SK-N-DZ (cell line): ENCODE measurements around the gene TAOK1.

ENCODE experiments used
- DNase-seq: peaks from one replicate; pipeline ENCODE4 v3.0.0-alpha.2; 2015; ENCODE audit warnings: low spot score

The TAOK1 gene

GRCh38 chr17:29582254-29582765, 192.1 kb downstream of the TAOK1 start:
- DNase-seq, result no peak

- no peak for DNase-seq
Measured at GRCh38 chr17:29582772-29583171, 192.6 kb downstream of the TAOK1 start.

GRCh38 chr17:29583324-29584248, 193.4 kb downstream of the TAOK1 start:
- no peak for DNase-seq

GRCh38 chr17:29584452-29585079, 194.4 kb downstream of the TAOK1 start:
- no peak for DNase-seq

DNA sequence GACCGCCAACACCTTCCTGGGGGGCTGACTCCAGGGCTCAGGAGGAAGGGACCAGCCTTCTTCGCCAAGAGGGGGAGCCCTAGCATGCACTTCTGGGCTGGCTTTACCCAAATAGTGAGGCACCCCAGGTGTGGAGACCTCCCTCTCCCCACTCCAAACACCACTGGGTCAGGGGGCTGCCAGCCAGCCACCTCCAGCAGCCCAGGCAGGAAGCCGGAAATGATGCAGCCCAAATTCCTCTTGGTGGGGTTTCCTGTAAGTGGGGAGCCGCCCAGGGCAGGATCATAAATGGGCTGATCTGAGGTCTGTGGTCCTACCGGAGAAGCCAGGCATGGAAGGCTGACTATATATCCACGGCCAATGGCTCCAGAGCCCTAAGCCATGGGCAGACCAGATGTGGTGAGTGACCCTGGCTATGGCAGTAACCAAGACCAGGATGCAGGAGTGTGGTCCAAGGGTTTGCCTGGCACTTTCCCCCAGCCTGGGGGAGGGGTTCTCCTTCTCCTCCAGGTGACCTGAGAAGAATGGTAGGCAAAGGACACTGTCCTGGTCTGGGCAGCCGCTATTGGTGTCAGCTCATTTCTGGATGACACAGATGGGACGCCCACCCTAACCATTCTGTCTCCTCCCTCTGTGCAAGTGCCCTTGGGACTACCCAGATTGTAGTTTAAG, 195.1 kb downstream of the TAOK1 start:
- DNase-seq, result no peak

- no peak for DNase-seq
Measured at GRCh38 chr17:29586676-29587469, 196.7 kb downstream of the TAOK1 start.

GRCh38 chr17:29587591-29587990, 197.4 kb downstream of the TAOK1 start:
- DNase-seq, result no peak

DNA sequence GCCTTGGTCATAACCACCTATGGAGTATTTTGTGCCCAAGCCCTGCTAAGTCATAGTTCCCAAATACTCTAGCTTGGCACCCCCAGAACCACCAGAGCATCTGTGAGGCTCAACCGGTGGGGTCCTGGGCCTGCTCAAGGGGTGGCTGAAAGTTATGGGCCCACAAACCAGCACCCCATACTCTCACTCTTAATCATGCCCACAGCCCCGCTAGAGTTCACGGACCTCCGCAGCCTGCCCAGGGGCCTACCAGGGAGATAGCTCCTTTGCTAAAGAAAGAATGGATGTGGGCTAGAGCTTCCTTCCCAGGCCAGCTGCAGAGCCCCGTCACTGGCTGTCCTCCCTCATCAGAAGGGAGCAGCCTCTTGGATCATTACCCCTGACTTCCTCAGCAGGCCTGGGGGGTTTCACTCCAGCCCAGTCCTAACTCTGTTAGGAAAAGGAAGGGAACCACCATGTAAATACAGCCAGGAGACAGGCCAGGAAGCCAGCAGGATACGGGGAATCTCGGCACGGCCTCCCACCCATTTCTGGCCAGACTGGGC, 197.9 kb downstream of the TAOK1 start:
- DNase-seq, result no peak

GRCh38 chr17:29588562-29589411, 198.6 kb downstream of the TAOK1 start:
- DNase-seq, result no peak

DNA sequence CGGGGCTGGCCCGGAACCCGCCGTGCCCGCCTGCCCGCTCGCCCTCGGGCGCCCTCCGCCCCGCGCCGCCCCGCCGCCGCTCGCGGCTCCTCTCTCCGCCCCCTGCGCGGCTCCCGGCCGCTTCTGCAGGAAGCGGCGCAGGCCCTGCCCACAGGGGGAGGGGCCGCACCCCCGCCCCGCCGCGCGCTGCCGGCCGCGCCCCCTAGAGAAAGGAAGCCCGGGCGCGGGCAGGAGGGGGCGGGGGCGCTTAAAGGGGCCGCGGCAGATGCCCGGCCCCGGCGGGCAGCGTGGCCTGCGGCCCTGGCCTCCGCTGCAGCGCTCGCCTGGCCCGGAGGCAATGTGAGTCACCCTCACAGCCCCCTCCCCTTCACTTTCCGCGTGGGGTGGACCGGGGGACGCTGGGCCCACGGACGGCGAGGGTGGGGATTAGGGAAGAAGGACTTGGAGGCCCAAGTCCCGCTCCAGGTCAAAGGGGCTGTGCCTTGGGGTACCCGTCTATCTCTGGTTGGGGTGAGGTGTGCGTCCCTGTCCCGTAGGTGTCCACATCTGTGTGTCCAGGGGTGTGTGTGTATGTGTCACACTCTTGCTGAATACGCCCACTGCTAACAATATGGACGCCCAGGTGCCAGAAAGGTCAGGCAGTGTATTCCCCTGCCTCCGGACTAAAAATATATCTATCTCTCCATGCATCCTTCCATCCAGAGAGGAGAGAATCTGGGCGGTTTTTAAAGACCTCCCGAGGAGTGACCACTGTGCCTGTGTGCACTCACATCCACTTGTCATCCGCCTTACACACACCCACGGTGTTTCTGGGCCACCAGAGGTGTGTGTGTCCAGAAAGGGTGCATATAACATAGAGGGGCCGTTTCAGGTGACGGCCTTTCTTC, 199.6 kb downstream of the TAOK1 start, which contains the start of gene GIT1:
TSS of gene GIT1 (minus strand) at position 125 of the 887 bp plus-strand sequence. CDS start 270 bp downstream, outside the sequence.
- DNase-seq, result peak; percentile 82

DNA sequence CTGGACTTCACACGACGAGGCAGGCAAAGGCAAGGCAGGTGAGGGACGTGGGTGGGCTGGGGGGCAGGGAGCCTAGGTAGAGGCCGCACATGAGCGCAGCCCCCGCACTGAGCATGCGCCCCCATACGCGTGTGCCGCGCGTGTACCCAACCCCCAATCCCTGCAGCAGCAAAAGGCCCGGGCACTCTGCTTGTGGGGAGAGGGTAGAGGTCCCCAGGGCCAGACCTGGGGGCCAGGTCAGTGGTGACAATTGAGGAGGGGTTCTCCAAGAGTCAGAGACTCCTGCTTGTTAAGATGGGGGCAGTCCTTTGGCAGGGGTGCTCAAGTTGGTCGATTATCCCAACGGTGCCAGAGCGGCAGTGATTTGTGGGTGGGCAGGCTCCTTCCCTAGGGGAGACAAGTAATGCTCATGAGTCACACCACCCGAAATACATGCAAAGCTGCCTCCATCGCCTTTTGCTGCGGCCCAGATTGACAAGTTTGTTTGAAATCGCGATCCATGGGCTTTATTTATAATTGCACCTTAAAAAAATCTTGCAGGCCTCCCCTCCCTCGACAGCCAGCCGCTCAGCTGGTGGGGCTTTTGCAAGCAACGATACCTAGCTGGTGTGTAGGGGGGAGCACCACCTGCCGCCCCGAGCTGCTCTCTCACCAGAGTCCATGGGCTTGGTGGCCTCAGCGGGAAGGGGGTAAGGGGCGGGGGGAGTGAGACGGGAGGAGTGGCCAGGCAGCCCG, 200.4 kb downstream of the TAOK1 start:
- DNase-seq, result peak; percentile 61

- peak; percentile 78 for DNase-seq
Measured at GRCh38 chr17:29591146-29591736, 201.1 kb downstream of the TAOK1 start.

- peak; percentile 92 for DNase-seq
Measured at GRCh38 chr17:29591737-29592608, 201.8 kb downstream of the TAOK1 start.

GRCh38 chr17:29592850-29593551, 202.8 kb downstream of the TAOK1 start, which contains the start of gene ANKRD13B:
ANKRD13B (plus strand) TSS chr17:29593132; CDS start chr17:29593622, 490 bp downstream.
- DNase-seq, result peak; percentile 85

DNA sequence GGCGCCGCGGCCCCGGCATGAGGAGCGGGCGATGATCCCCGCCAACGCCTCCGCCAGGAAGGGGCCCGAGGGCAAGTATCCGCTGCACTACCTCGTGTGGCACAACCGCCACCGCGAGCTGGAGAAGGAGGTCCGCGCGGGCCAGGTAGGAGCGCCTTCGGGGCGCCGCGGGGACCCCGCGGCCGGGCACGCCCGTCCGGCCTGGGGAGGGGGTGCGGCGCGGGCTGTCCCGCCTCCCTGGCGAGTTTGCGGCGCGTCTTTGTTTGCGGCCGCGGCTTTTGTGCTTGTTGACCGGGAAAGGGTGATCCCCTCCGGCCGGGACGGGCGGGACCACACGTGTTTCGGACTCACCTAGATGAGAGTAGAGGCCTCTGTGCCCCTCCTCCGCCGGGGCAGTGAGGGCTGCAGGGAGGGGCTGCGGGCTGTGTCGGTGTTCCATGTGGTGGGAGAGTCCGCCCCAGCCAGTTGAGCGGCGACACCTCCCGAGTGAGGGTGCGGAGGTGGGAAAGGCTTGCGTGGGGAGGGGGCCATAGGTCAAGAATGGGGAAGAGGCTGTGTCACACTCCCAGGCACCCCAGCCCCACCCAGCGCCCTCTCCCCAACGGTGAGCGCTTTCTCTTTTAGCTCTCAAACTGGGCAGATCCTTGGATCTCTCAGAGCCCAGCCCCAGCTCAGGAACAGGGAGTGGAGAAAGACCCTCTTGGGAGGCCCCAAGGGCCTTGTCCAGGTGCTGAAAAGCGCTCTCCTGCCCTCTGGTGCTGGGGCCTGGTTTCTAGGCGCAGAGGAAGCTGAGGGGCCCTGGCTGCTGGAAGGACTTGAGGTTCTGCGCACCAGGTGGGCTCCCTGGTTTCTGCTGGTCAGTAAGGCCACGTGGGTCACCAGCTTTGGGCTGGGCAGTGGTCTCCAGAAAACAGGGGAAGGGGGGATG, 203.7 kb downstream of the TAOK1 start:
- peak; percentile 69 for DNase-seq
